Measurements from ENCODE around the gene KDM4B. TPM values are rescaled to one million over a fixed set of nuclear protein-coding genes. Genes with fewer than 3 reads are reported as not detected.

Gene KDM4B
- total RNA-seq, 1 experiment from 2014 or later, result 35.9 TPM

GRCh38 chr19:5153601-5154128, 184.8 kb downstream of the KDM4B start:
- ChIA-PET RAD21 (ENCODE audit: low non-redundant PET in 1 of 2, low total read pairs in 2 of 2, uncharacterized antibody in 2 of 2, unreplicated experiment in 2 of 2) (no interaction called here), POLR2A (no interaction called here), CTCF (interaction anchor here (0.9 to 1.5 kb wide), 4 partner anchors 9 to 344 kb away, joined by 3 to 7 read pairs (median 4); no protein-coding TSS in a partner anchor)
- BruUV-seq (replicated peaks), result no TSS peak
- Histone ChIP-seq H3K27me3 (ENCODE audit: insufficient read depth, low read length) (no peaks in the 10 kb centered on the region), H2AFZ (ENCODE audit: low read depth, low read length, poor library complexity, severe bottlenecking) (no peak overlapping the region), H3K36me3 (ENCODE audit: control insufficient read depth in 1 of 2, insufficient read depth in 2 of 2, low read length in 2 of 2) (no peaks in the 10 kb centered on the region), H3K9me2 (ENCODE audit: insufficient read depth) (no peaks in the 10 kb centered on the region), H3K9me3 (ENCODE audit: control insufficient read depth in 1 of 2, insufficient read depth in 1 of 2, low read depth in 1 of 2, low read length in 2 of 2) (no peaks in the 10 kb centered on the region), H3K9ac (ENCODE audit: low read length) (no peak overlapping the region), H3K79me2 (ENCODE audit: insufficient read depth, low read length) (no peaks in the 10 kb centered on the region), H3K4me2 (ENCODE audit: low read length) (no peak overlapping the region), H3K4me3 (replicated peaks in 1 of 2; ENCODE audit: low read depth in 1 of 2, low read length in 2 of 2) (no peak overlapping the region), H3K27ac (ENCODE audit: low read depth, low read length) (no peak overlapping the region; the same call in 1 of the 2 replicates), H4K20me1 (ENCODE audit: insufficient read depth) (no peaks in the 10 kb centered on the region), H3K4me1 (ENCODE audit: control insufficient read depth in 1 of 2, insufficient read depth in 2 of 2, low read length in 2 of 2) (no peaks in the 10 kb centered on the region)
- intact Hi-C loops (cut with micrococcal nuclease), result no loop called here
- no peak for ATAC-seq
- DNase-seq (ENCODE audit: low read depth, low spot score), result no peak
- TF ChIP-seq ZNF274 (IDR thresholded peaks at IDR 0.05; ENCODE audit: low read depth, low read length), result no peak
- no peak for TF ChIP-seq YY1 (IDR thresholded peaks at IDR 0.05; ENCODE audit: extremely low read depth, insufficient replicate concordance, low read depth, low read length)
- no peak for TF ChIP-seq CEBPB (IDR thresholded peaks at IDR 0.05; ENCODE audit: low read depth)

- Histone ChIP-seq H4K20me1 (ENCODE audit: insufficient read depth) (no peaks in the 10 kb centered on the region), H3K4me2 (ENCODE audit: low read length) (no peak overlapping the region), H3K36me3 (ENCODE audit: control insufficient read depth in 1 of 2, insufficient read depth in 2 of 2, low read length in 2 of 2) (no peaks in the 10 kb centered on the region), H3K9me2 (ENCODE audit: insufficient read depth) (no peaks in the 10 kb centered on the region), H2AFZ (ENCODE audit: low read depth, low read length, poor library complexity, severe bottlenecking) (no peak overlapping the region), H3K79me2 (ENCODE audit: insufficient read depth, low read length) (no peaks in the 10 kb centered on the region), H3K4me3 (replicated peaks in 1 of 2; ENCODE audit: low read depth in 1 of 2, low read length in 2 of 2) (no peak overlapping the region), H3K9me3 (ENCODE audit: control insufficient read depth in 1 of 2, insufficient read depth in 1 of 2, low read depth in 1 of 2, low read length in 2 of 2) (no peaks in the 10 kb centered on the region; a peak in 1 of 4 replicates), H3K9ac (ENCODE audit: low read length) (no peak overlapping the region), H3K27ac (ENCODE audit: low read depth, low read length) (no peak overlapping the region), H3K4me1 (ENCODE audit: control insufficient read depth in 1 of 2, insufficient read depth in 2 of 2, low read length in 2 of 2) (no peaks in the 10 kb centered on the region), H3K27me3 (ENCODE audit: insufficient read depth, low read length) (no peaks in the 10 kb centered on the region)
- CTCF ChIA-PET, result interaction anchor here (0.7 to 1.5 kb wide), 5 partner anchors 9 to 345 kb away, joined by 3 to 7 read pairs (median 3); no protein-coding TSS in a partner anchor
- no TSS peak for BruUV-seq (replicated peaks)
- TF ChIP-seq RAD21 (IDR thresholded peaks at IDR 0.05; ENCODE audit: low read depth) (peak; percentile 27; the same call in 1 of the 2 replicates), EZH2 (IDR thresholded peaks at IDR 0.05) (no peak), FOSL1 (IDR thresholded peaks at IDR 0.05; ENCODE audit: low read depth) (no peak), SP1 (IDR thresholded peaks at IDR 0.05; ENCODE audit: low read depth) (no peak), EZH2phosphoT487 (IDR thresholded peaks at IDR 0.05; ENCODE audit: borderline replicate concordance) (no peak), EGR1 (IDR thresholded peaks at IDR 0.05; ENCODE audit: low read depth) (no peak), ELF1 (IDR thresholded peaks at IDR 0.05; ENCODE audit: borderline replicate concordance, low read depth) (no peak), CTCF (IDR thresholded peaks at IDR 0.05 in 2 of 3, conservative IDR thresholded peaks at IDR 0.05 in 1 of 3; ENCODE audit: borderline replicate concordance in 1 of 3, insufficient read depth in 1 of 3, low read depth in 2 of 3, low read length in 2 of 3) (peak in 2 of 3 experiments; percentile 68 to 69; a peak in 4 of 6 replicates), ZNF274 (IDR thresholded peaks at IDR 0.05; ENCODE audit: low read depth, low read length) (no peak), POLR2AphosphoS5 (IDR thresholded peaks at IDR 0.05; ENCODE audit: low read depth, low read length) (no peak; the same call in 1 of the 2 replicates)
- TF ChIP-seq, protein P1, sequence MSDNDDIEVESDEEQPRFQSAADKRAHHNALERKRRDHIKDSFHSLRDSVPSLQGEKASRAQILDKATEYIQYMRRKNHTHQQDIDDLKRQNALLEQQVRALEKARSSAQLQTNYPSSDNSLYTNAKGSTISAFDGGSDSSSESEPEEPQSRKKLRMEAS (IDR thresholded peaks at IDR 0.05), result no peak
- TF ChIP-seq, protein P2, sequence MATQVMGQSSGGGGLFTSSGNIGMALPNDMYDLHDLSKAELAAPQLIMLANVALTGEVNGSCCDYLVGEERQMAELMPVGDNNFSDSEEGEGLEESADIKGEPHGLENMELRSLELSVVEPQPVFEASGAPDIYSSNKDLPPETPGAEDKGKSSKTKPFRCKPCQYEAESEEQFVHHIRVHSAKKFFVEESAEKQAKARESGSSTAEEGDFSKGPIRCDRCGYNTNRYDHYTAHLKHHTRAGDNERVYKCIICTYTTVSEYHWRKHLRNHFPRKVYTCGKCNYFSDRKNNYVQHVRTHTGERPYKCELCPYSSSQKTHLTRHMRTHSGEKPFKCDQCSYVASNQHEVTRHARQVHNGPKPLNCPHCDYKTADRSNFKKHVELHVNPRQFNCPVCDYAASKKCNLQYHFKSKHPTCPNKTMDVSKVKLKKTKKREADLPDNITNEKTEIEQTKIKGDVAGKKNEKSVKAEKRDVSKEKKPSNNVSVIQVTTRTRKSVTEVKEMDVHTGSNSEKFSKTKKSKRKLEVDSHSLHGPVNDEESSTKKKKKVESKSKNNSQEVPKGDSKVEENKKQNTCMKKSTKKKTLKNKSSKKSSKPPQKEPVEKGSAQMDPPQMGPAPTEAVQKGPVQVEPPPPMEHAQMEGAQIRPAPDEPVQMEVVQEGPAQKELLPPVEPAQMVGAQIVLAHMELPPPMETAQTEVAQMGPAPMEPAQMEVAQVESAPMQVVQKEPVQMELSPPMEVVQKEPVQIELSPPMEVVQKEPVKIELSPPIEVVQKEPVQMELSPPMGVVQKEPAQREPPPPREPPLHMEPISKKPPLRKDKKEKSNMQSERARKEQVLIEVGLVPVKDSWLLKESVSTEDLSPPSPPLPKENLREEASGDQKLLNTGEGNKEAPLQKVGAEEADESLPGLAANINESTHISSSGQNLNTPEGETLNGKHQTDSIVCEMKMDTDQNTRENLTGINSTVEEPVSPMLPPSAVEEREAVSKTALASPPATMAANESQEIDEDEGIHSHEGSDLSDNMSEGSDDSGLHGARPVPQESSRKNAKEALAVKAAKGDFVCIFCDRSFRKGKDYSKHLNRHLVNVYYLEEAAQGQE (IDR thresholded peaks at IDR 0.05; ENCODE audit: low read depth), result no peak
- peak; percentile 94 for ATAC-seq
- RAD21 ChIA-PET (ENCODE audit: low non-redundant PET in 1 of 2, low total read pairs in 2 of 2, uncharacterized antibody in 2 of 2, unreplicated experiment in 2 of 2), result no interaction called here
- DNase-seq (ENCODE audit: low read depth, low spot score), result no peak
- POLR2A ChIA-PET, result no interaction called here
- intact Hi-C loops (cut with micrococcal nuclease), result no loop called here
Measured at GRCh38 chr19:5154129-5154798, 185.4 kb downstream of the KDM4B start.

Measured in HCT116 (cell line).